GM23338 (cell line): ENCODE results near the gene CDH18. TPM values are rescaled to one million over a fixed set of nuclear protein-coding genes. Genes with fewer than 3 reads are reported as not detected.

Experiments used
- ATAC-seq: fragments of 200-7000 bp; cut with Tn5 transposase; 3 replicates; pipeline ENCODE4 v1.9.1; 2020
- DNase-seq: peaks from one replicate; pipeline ENCODE4 v3.0.0-alpha.2; 2015; ENCODE audit warnings: low spot score
- H2AFZ ChIP-seq: fragments of 200-600 bp; sonication (generic); 2 replicates; pipeline ENCODE4 v1.8.0; 2016; ENCODE audit warnings: antibody characterized with exemption, mild to moderate bottlenecking, moderate library complexity
- H3F3A ChIP-seq: fragments of 200-600 bp; sonication (generic); replicated peaks from 2 replicates; pipeline ENCODE4 v1.8.0; 2017; ENCODE audit warnings: antibody characterized with exemption, mixed run types, low read depth
- H3K27ac ChIP-seq: fragments of 200-600 bp; sonication (generic); 2 replicates; pipeline ENCODE4 v1.6.1; 2016; ENCODE audit warnings: low read depth
- H3K27me3 ChIP-seq: fragments of 200-600 bp; sonication (generic); 2 replicates; pipeline ENCODE4 v1.8.0; 2016; ENCODE audit warnings: mild to moderate bottlenecking, mixed run types, moderate library complexity; ENCODE audit not compliant: insufficient read depth
- H3K36me3 ChIP-seq: fragments of 200-600 bp; sonication (generic); 2 replicates; pipeline ENCODE4 v1.8.0; 2016; ENCODE audit warnings: mild to moderate bottlenecking; ENCODE audit not compliant: insufficient read depth
- H3K4me1 ChIP-seq: fragments of 200-600 bp; sonication (generic); 2 replicates; pipeline ENCODE4 v1.8.0; 2016; ENCODE audit warnings: mild to moderate bottlenecking, moderate library complexity; ENCODE audit not compliant: insufficient read depth
- H3K4me2 ChIP-seq: fragments of 200-600 bp; sonication (generic); 2 replicates; pipeline ENCODE4 v1.7.1; 2017; ENCODE audit warnings: mixed run types
- H3K4me3 ChIP-seq: fragments of 200-600 bp; sonication (generic); 2 replicates; pipeline ENCODE4 v1.6.1; 2016; ENCODE audit warnings: mixed run types
- H3K79me2 ChIP-seq: fragments of 200-600 bp; sonication (generic); replicated peaks from 2 replicates; pipeline ENCODE4 v1.8.0; 2017; ENCODE audit warnings: mild to moderate bottlenecking; ENCODE audit not compliant: insufficient read depth
- H3K9me2 ChIP-seq: fragments of 200-600 bp; sonication (generic); 2 replicates; pipeline ENCODE4 v1.8.0; 2017; ENCODE audit not compliant: insufficient read depth
- H4K20me1 ChIP-seq: fragments of 200-600 bp; sonication (generic); replicated peaks from 2 replicates; pipeline ENCODE4 v1.8.0; 2017; ENCODE audit warnings: mild to moderate bottlenecking; ENCODE audit not compliant: insufficient read depth
- H3K27ac Mint-ChIP-seq: 2 replicates; pipeline ENCODE4 v1.8.0; 2020; ENCODE audit warnings: inconsistent platforms, mild to moderate bottlenecking, moderate library complexity, mixed read lengths
- H3K27me3 Mint-ChIP-seq: 3 replicates; pipeline ENCODE4 v1.8.0; 2022; ENCODE audit warnings: low read depth, mild to moderate bottlenecking, moderate library complexity, mixed read lengths, inconsistent platforms; ENCODE audit not compliant: insufficient read depth, poor library complexity
- H3K36me3 Mint-ChIP-seq: 3 replicates; pipeline ENCODE4 v1.8.0; 2021; ENCODE audit warnings: low read depth, mild to moderate bottlenecking, inconsistent platforms, moderate library complexity, mixed read lengths
- H3K4me1 Mint-ChIP-seq: 3 replicates; pipeline ENCODE4 v1.8.0; 2020; ENCODE audit warnings: mild to moderate bottlenecking, inconsistent platforms, mixed read lengths
- H3K4me3 Mint-ChIP-seq: 3 replicates; pipeline ENCODE4 v1.8.0; 2021; ENCODE audit warnings: moderate library complexity, mild to moderate bottlenecking, inconsistent platforms, mixed read lengths
- H3K9me3 Mint-ChIP-seq: 3 replicates; pipeline ENCODE4 v1.8.0; 2020; ENCODE audit warnings: moderate library complexity, mild to moderate bottlenecking, inconsistent platforms, mixed read lengths
- NANOG ChIP-seq: IDR thresholded peaks from 2 replicates; pipeline ENCODE4 v1.6.1; 2016; ENCODE audit warnings: antibody characterized with exemption, borderline replicate concordance
- ZNF114 ChIP-seq: fragments of 250-450 bp; sonication (Bioruptor Pico); IDR thresholded peaks from 2 replicates; pipeline ENCODE4 v1.5.0; 2020; ENCODE audit warnings: mild to moderate bottlenecking, moderate library complexity
- ZNF331 ChIP-seq: fragments of 250-450 bp; sonication (Bioruptor Pico); IDR thresholded peaks from 2 replicates; pipeline ENCODE4 v1.5.0; 2020; ENCODE audit warnings: low read depth, mild to moderate bottlenecking, moderate library complexity
- polyA plus RNA-seq: library from polyadenylated mRNA; unstranded; fragments of >200 nt; fragmentation: Nextera tagmentation; extraction: Ambion mirVana; gene quantifications from 2 replicates; pipeline ENCODE4 v1.2.1, GENCODE V29; 2016
- total RNA-seq: library from RNA; depleted of rRNA; stranded (reverse); fragments of >200 nt; shearing (Covaris generic); gene quantifications from 2 replicates; pipeline ENCODE4 v1.2.3, GENCODE V29; 2014
- TF ChIP-seq, protein P1 (sequence below): IDR thresholded peaks from 2 replicates; pipeline ENCODE4 v1.6.1; 2016; ENCODE audit warnings: antibody characterized with exemption
- TF ChIP-seq, protein P2 (sequence below): IDR thresholded peaks from one replicate; pipeline ENCODE4 v1.6.1; 2018; ENCODE audit warnings: antibody characterized with exemption; ENCODE audit not compliant: unreplicated experiment
- TF ChIP-seq, protein P3 (sequence below), 2 experiments: fragments of 200-600 bp in 1 of 2; sonication (generic) in 1 of 2; conservative IDR thresholded peaks; 2 replicates each; pipeline versions ENCODE4 v1.5.1 to v1.6.1; 2016 to 2017; ENCODE audit warnings: antibody characterized with exemption in 2 of 2, low read depth in 2 of 2, mild to moderate bottlenecking in 2 of 2, moderate library complexity in 1 of 2

Gene CDH18
- total and polyA plus RNA-seq, 2 experiments from 2014 or later: 1.3 TPM; not detected in 1

DNA sequence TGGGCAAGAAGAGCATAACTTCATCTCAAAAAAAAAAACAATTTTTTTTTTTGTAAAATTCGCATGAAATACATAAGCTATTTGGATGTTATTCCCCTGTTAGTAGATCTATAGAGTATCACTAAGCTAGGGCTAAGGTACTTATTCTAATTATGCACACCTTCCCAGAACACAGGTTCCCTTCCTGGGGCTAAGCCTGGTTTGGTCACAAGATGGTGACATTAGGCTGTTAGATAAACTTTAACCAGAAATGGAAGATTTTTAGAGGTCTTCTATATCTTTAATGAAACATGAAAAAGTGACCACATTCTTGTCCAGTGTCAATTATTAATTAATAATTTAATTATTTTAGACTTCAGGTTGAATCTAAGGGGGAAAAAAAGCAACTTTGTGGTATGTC is 433.5 kb downstream of the CDH18 start:
- H3K36me3 Mint-ChIP-seq: no peaks in the 10 kb centered on the region
- H3K4me3 Mint-ChIP-seq: no peak overlapping the region
- H3K9me3 Mint-ChIP-seq: peaks cover 7% of the 10 kb centered on the region; the same call in 1 of the 3 replicates
- no peaks in the 10 kb centered on the region for H4K20me1 ChIP-seq
- no peaks in the 10 kb centered on the region for H3K27me3 ChIP-seq
- no peak overlapping the region for H3K4me2 ChIP-seq
- H3K9me2 ChIP-seq: peaks cover 10% of the 10 kb centered on the region
- no peaks in the 10 kb centered on the region for H3K4me1 Mint-ChIP-seq
- no peaks in the 10 kb centered on the region for H3F3A ChIP-seq
- H3K36me3 ChIP-seq: no peaks in the 10 kb centered on the region
- H2AFZ ChIP-seq: no peak overlapping the region
- no peaks in the 10 kb centered on the region for H3K27me3 Mint-ChIP-seq
- no peak overlapping the region for H3K4me3 ChIP-seq
- H3K27ac Mint-ChIP-seq: no peak overlapping the region
- peak; percentile 16 for DNase-seq
- H3K79me2 ChIP-seq: no peaks in the 10 kb centered on the region
- ATAC-seq: no peak
- H3K4me1 ChIP-seq: no peaks in the 10 kb centered on the region
- no peak overlapping the region for H3K27ac ChIP-seq
- TF ChIP-seq, protein P1, sequence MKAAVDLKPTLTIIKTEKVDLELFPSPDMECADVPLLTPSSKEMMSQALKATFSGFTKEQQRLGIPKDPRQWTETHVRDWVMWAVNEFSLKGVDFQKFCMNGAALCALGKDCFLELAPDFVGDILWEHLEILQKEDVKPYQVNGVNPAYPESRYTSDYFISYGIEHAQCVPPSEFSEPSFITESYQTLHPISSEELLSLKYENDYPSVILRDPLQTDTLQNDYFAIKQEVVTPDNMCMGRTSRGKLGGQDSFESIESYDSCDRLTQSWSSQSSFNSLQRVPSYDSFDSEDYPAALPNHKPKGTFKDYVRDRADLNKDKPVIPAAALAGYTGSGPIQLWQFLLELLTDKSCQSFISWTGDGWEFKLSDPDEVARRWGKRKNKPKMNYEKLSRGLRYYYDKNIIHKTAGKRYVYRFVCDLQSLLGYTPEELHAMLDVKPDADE: no peak
- TF ChIP-seq, protein P2, sequence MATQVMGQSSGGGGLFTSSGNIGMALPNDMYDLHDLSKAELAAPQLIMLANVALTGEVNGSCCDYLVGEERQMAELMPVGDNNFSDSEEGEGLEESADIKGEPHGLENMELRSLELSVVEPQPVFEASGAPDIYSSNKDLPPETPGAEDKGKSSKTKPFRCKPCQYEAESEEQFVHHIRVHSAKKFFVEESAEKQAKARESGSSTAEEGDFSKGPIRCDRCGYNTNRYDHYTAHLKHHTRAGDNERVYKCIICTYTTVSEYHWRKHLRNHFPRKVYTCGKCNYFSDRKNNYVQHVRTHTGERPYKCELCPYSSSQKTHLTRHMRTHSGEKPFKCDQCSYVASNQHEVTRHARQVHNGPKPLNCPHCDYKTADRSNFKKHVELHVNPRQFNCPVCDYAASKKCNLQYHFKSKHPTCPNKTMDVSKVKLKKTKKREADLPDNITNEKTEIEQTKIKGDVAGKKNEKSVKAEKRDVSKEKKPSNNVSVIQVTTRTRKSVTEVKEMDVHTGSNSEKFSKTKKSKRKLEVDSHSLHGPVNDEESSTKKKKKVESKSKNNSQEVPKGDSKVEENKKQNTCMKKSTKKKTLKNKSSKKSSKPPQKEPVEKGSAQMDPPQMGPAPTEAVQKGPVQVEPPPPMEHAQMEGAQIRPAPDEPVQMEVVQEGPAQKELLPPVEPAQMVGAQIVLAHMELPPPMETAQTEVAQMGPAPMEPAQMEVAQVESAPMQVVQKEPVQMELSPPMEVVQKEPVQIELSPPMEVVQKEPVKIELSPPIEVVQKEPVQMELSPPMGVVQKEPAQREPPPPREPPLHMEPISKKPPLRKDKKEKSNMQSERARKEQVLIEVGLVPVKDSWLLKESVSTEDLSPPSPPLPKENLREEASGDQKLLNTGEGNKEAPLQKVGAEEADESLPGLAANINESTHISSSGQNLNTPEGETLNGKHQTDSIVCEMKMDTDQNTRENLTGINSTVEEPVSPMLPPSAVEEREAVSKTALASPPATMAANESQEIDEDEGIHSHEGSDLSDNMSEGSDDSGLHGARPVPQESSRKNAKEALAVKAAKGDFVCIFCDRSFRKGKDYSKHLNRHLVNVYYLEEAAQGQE: no peak
- TF ChIP-seq, protein P3, sequence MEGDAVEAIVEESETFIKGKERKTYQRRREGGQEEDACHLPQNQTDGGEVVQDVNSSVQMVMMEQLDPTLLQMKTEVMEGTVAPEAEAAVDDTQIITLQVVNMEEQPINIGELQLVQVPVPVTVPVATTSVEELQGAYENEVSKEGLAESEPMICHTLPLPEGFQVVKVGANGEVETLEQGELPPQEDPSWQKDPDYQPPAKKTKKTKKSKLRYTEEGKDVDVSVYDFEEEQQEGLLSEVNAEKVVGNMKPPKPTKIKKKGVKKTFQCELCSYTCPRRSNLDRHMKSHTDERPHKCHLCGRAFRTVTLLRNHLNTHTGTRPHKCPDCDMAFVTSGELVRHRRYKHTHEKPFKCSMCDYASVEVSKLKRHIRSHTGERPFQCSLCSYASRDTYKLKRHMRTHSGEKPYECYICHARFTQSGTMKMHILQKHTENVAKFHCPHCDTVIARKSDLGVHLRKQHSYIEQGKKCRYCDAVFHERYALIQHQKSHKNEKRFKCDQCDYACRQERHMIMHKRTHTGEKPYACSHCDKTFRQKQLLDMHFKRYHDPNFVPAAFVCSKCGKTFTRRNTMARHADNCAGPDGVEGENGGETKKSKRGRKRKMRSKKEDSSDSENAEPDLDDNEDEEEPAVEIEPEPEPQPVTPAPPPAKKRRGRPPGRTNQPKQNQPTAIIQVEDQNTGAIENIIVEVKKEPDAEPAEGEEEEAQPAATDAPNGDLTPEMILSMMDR (conservative IDR thresholded peaks at IDR 0.05; ENCODE audit: low read depth in 2 of 2): peak; percentile 32 to 47; a peak in 3 of 4 replicates

DNA sequence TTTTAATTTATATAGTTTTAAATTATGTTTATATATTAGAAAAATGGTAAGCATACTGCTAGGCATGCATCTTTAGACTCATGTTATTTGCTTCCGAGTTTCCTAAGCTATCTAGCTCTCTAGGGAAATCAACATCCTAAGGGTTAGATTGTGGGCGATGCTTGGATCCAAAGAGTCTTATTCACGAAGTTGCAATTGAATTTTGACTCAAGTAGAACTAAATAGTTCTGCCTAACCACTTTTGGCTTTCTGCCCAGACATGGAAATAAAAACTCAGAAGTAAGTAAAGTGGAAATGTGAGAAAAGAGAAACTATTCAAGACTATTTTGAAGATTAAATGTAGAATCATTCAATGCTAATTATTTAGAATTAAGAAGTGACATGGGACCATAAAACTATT is 440.4 kb downstream of the CDH18 start:
- Histone ChIP-seq H3K9me2 (no peaks in the 10 kb centered on the region), H3K27me3 (no peaks in the 10 kb centered on the region), H3K4me3 (no peak overlapping the region), H4K20me1 (no peaks in the 10 kb centered on the region), H3K36me3 (no peaks in the 10 kb centered on the region), H3K27ac (no peak overlapping the region), H3K79me2 (no peaks in the 10 kb centered on the region), H3K4me1 (no peaks in the 10 kb centered on the region), H3K4me2 (no peak overlapping the region), H2AFZ (no peak overlapping the region), H3F3A (no peaks in the 10 kb centered on the region)
- no peak for DNase-seq
- TF ChIP-seq ZNF331 (CRISPR knock-in tag) (no peak), ZNF114 (CRISPR knock-in tag) (no peak), NANOG (no peak)
- TF ChIP-seq, protein P2: no peak
- Mint-ChIP-seq H3K27ac (no peak overlapping the region), H3K4me1 (no peaks in the 10 kb centered on the region), H3K27me3 (peaks cover 4% of the 10 kb centered on the region), H3K4me3 (no peak overlapping the region), H3K9me3 (no peaks in the 10 kb centered on the region), H3K36me3 (no peaks in the 10 kb centered on the region)
- ATAC-seq: no peak
